GM10266 (cell line): ENCODE measurements around the gene MAGI1.

Experiments
- DNase-seq: peaks from one replicate; pipeline ENCODE4 v3.0.0; 2012; ENCODE audit errors: extremely low spot score
- TF ChIP-seq, protein P1 (sequence below): IDR thresholded peaks from 2 replicates; pipeline ENCODE4 v1.5.1; 2012; ENCODE audit warnings: mild to moderate bottlenecking, low read depth; ENCODE audit not compliant: control insufficient read depth, insufficient read depth; ENCODE audit errors: missing control alignments

The MAGI1 gene

DNA sequence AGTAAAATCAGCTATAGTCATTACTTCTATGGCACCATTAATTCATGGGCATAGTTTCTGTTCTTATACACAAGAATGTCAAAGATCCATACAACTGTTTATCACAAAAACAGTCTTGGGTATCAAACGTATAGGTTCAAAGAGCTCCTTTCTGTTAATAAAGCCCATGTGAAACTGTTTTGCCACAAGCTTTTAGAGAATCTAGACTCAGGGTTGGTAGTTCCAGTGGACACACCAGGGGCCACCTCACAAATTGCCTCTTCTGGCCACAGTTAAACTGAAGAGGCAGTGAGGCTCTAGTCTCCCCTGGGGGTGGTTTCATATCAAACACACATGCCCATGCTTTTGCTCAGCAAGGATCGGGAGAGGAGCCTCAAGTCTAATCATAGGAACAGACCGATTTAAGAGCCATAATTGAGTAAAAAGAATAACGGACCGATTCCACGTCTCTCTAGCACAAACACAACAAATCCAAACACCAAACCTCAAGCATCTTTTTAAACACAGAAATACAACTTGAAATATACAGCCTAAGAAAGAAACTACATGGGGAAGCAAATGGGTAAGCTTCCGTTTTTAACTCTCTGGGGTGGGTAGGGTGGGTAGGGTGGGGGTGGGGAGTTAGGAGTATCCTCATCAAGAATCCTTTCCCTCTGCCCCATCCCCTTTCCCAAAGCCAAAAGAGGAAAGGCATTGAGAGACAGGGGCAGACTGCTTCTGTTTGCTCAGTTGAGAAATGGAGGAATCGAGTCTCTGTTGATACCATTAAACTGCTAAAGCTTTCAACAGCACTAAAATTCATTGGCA lies 443.3 kb downstream of the MAGI1 start:
- no peak for DNase-seq
- TF ChIP-seq, protein P1, sequence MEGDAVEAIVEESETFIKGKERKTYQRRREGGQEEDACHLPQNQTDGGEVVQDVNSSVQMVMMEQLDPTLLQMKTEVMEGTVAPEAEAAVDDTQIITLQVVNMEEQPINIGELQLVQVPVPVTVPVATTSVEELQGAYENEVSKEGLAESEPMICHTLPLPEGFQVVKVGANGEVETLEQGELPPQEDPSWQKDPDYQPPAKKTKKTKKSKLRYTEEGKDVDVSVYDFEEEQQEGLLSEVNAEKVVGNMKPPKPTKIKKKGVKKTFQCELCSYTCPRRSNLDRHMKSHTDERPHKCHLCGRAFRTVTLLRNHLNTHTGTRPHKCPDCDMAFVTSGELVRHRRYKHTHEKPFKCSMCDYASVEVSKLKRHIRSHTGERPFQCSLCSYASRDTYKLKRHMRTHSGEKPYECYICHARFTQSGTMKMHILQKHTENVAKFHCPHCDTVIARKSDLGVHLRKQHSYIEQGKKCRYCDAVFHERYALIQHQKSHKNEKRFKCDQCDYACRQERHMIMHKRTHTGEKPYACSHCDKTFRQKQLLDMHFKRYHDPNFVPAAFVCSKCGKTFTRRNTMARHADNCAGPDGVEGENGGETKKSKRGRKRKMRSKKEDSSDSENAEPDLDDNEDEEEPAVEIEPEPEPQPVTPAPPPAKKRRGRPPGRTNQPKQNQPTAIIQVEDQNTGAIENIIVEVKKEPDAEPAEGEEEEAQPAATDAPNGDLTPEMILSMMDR, result no peak

DNA sequence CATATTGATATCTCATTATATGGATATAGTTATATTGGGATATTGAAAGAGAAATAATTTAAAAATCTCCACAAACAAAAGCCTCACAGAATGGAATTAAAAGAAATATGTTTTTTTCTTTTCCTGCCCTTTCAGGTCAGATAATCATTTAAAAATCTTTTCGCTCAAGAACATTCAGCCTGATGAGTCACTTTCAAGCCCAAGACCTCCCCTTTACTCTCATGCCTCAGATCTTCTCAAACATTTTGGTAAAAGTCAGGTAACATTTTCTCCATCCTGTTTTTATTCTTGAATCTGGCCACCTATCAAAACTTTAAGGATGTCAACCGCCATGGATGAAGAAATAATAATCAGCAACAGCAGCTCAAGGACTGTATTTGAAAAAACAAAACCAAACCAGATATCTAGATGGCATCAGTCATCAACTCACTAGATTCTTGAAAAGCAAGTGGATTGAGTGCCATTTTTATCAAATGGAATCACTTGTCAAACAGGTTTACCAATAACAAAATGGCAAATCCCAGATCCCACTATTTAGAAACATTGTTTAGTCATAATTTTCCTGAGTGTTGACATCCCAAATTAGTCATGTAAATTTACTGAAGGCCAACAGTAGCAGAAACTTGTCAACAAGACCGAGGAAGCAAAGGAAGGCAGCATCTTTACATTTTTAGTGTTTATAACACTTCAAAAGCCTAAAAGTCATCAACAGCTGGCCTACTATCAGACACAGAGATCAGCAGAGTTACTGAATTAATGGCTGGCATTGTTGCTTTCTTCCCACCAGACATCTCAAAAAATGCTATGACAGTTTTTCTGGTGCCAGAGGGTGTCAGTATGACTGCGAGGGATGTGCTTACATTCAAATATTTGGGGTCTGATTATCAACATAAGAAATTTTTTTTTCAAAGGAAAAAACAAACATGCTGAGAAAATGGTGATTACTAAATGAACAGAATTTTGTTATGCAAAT lies 444.7 kb downstream of the MAGI1 start:
- no peak for DNase-seq
- TF ChIP-seq, protein P1, result no peak

DNA sequence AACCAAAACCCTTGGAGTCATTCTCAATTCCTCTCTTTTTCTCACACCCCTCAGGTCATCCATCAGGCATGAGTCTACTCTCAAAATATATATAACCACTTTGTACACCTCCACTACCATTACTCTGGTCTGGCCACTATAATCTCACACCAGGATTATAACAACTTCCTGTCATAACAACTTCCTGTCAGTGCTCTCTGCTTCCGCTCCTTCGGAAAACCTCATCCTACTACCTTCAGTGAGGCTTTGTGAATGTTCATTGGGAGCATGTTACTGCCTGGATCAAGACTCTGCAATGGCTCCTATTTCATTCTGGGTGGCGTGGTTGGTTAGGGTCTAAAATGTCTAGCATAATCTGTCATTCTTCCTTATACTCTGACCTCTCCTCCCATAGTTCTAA lies 447.4 kb downstream of the MAGI1 start:
- no peak for DNase-seq
- TF ChIP-seq, protein P1, result no peak

GRCh38 chr3:65588884-65589283 lies 449.8 kb downstream of the MAGI1 start:
- TF ChIP-seq, protein P1, result no peak
- DNase-seq, result no peak

GRCh38 chr3:65587650-65588439 lies 450.9 kb downstream of the MAGI1 start:
- TF ChIP-seq, protein P1, result no peak

DNA sequence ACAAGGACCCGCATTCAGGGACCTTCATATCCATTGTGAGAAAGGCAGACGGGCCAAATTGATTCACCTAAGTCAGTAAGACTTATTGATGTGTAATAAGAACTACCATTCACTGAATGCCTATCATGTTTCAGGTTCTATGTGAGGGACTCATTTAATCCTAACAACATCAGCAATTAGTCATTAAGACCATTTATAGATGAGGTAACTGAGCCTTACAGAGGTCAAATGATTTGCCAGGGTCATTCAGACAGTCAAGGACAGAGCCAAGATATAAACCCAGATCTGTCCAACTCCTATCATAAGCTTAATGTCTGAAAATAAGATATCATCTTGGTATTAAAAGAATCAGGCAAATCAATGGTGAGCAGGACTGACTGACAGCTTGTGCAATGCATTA lies 453.8 kb downstream of the MAGI1 start:
- TF ChIP-seq, protein P1, result no peak
- DNase-seq, result no peak

More at GRCh38 chr3:65587650-65588439, 450.9 kb downstream of the MAGI1 start:
- no peak for DNase-seq
